GM13977 (cell line): ENCODE measurements around the gene GRID2IP.

ENCODE experiments used
- DNase-seq: peaks from one replicate; pipeline ENCODE4 v3.0.0; 2012; ENCODE audit warnings: low spot score
- CTCF ChIP-seq: IDR thresholded peaks from 2 replicates; pipeline ENCODE4 v1.5.1; 2012; ENCODE audit warnings: mild to moderate bottlenecking, control low read depth; ENCODE audit not compliant: insufficient read depth; ENCODE audit errors: extremely low read depth, missing control alignments
- in situ Hi-C: fragments of 300-500 bp; cut with MboI; formaldehyde crosslinking; loops from one replicate; pipeline ENCODE4 v1.12.0; 2022; ENCODE audit warnings: low sequenced_read_pairs, low pct_unique_long_range_greater_than_20kb, mixed read lengths, inconsistent platforms; ENCODE audit not compliant: unreplicated experiment

Gene GRID2IP

GRCh38 chr7:6513541-6513940 lies 37.7 kb downstream of the GRID2IP start:
- no peak for TF ChIP-seq CTCF
- DNase-seq, result no peak
- in situ Hi-C loops, result no loop called here

DNA sequence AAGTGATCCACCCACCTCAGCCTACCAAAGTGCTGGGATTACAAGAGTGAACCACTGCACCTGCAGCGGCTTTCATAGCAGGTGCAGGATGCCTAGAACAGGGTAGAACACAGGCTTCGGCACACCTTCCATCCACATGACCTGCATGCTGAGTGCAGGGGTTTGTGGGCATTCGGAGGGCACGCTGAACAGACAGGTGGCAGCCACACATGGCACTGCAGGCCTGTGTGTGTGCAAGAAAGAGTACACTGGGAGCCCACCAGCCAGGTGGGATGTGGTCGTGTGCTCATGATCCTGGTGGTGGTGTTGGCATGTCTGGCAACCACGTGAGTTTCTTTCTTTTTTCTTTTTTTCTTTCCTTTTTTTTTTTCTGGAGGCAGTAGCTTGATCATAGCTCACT lies 38.4 kb downstream of the GRID2IP start:
- DNase-seq, result no peak
- TF ChIP-seq CTCF, result no peak
- in situ Hi-C loops, result no loop called here

GRCh38 chr7:6510476-6511133 lies 40.7 kb downstream of the GRID2IP start:
- in situ Hi-C loops, result no loop called here
- no peak for TF ChIP-seq CTCF
- DNase-seq, result no peak

DNA sequence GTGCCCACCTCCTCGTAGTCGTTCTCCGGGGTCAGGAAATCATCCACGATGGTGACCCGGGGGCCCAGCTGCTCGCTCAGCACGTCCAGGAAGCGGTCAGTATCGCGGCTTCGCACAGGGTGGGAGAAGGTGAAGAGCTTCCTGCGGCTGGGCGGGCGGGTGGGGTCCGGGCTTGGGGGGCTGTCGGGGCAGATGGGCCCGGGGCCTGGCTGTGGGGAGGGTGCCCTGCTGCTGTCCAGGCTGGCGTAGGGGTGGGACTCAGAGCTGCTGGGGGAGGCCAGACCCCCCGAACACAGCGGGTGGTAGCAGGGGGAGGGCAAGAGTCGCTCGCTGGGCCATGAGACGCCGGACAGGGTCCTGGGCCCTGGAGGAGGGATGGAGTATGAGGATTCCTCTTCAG lies 42.3 kb downstream of the GRID2IP start:
- no peak for DNase-seq
- in situ Hi-C loops, result no loop called here
- no peak for TF ChIP-seq CTCF

DNA sequence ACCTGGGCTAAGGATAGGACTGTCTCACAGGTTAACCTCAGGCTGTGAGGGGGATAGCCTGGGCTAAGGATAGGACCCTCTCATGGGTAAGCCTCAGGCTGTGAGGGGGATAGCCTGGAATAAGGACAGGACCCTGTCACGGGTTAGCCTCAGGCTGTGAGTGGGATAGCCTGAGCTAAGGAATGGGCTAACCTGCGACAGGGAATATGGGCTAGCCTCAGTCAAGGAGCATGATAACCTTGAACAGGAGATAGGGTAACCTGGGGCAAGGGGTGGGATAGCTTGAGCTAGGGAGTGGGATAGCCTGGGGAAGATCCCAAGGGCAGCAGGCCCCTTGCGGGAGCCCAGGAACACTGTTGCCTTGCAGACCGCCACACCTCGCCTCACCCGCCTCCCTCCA lies 42.7 kb downstream of the GRID2IP start:
- TF ChIP-seq CTCF, result no peak
- no peak for DNase-seq
- in situ Hi-C loops, result no loop called here

DNA sequence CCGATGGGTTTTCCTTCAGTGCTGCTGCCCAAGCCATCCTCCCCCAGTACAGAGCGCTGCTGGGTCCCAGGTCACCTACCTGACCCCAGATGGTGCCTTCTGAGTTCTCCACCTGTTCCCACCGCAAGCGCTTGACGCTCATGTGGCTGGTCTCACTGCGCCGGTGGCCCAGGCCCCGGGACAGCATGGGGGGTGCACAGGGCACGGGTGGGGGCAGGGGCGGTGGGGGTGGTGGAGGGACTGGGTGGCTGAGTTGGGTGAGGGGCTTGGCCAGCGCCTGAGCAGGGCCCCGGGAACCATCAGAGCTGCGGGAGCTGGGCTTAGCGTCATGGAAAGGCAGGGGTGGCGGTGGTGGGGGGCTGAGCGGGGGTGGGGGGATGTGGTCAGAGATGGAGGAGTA lies 43.4 kb downstream of the GRID2IP start:
- TF ChIP-seq CTCF, result no peak
- no peak for DNase-seq
- in situ Hi-C loops, result no loop called here
